ENCODE results near the gene CLDN10.

GRCh38 chr13:95510950-95511349 is 41.6 kb upstream of the CLDN10 start:
- TF ChIP-seq, protein P1, sequence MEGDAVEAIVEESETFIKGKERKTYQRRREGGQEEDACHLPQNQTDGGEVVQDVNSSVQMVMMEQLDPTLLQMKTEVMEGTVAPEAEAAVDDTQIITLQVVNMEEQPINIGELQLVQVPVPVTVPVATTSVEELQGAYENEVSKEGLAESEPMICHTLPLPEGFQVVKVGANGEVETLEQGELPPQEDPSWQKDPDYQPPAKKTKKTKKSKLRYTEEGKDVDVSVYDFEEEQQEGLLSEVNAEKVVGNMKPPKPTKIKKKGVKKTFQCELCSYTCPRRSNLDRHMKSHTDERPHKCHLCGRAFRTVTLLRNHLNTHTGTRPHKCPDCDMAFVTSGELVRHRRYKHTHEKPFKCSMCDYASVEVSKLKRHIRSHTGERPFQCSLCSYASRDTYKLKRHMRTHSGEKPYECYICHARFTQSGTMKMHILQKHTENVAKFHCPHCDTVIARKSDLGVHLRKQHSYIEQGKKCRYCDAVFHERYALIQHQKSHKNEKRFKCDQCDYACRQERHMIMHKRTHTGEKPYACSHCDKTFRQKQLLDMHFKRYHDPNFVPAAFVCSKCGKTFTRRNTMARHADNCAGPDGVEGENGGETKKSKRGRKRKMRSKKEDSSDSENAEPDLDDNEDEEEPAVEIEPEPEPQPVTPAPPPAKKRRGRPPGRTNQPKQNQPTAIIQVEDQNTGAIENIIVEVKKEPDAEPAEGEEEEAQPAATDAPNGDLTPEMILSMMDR (IDR thresholded peaks at IDR 0.05): no peak
- no peak for TF ChIP-seq POLR2A (IDR thresholded peaks at IDR 0.05)
